H1 (cell line): ENCODE results near the gene TRMT61A. TPM values are rescaled to one million over a fixed set of nuclear protein-coding genes. Genes with fewer than 3 reads are reported as not detected.

Experiments
- BCL11A ChIP-seq, 2 experiments: IDR thresholded peaks; one replicate each; pipeline ENCODE4 v1.6.1; 2011; ENCODE audit warnings: low read depth in 2 of 2, low read length in 2 of 2, mild to moderate bottlenecking in 2 of 2
- CHD1 ChIP-seq: IDR thresholded peaks from 2 replicates; pipeline ENCODE4 v1.6.1; 2012; ENCODE audit warnings: low read depth, low read length, improper control_type of control experiment
- JUN ChIP-seq: IDR thresholded peaks from 2 replicates; pipeline ENCODE4 v1.6.1; 2011; ENCODE audit warnings: low read depth, mild to moderate bottlenecking, improper control_type of control experiment, low read length
- POLR2A ChIP-seq, 2 experiments: IDR thresholded peaks; 1 replicate in 1 of 2; 2 replicates in 1 of 2; pipeline ENCODE4 v1.6.1; 2011; ENCODE audit warnings: low read depth in 2 of 2, low read length in 2 of 2, mild to moderate bottlenecking in 2 of 2; ENCODE audit errors: control extremely low read depth in 1 of 2
- RXRA ChIP-seq: IDR thresholded peaks from 2 replicates; pipeline ENCODE4 v1.6.1; 2011; ENCODE audit warnings: low read depth, mild to moderate bottlenecking, low read length, moderate library complexity; ENCODE audit not compliant: insufficient read depth
- SAP30 ChIP-seq: fragments of 300-600 bp; sonication (generic); IDR thresholded peaks from 2 replicates; pipeline ENCODE4 v1.7.1; 2012; ENCODE audit warnings: low read length, moderate library complexity, mild to moderate bottlenecking, inconsistent platforms; ENCODE audit not compliant: insufficient read depth, insufficient replicate concordance
- TAF7 ChIP-seq: optimal IDR thresholded peaks from 2 replicates; pipeline ENCODE3; 2011; ENCODE audit warnings: low read depth, mild to moderate bottlenecking, inconsistent platforms, low read length, moderate library complexity, borderline replicate concordance
- polyA plus RNA-seq, 7 experiments: library from polyadenylated mRNA; depleted of rRNA in 3 of 7; stranded (reverse) in 5 of 7; unstranded in 2 of 7; fragments of >200 nt in 5 of 7; fragments of 200-250 nt in 2 of 7; gene quantifications; 1 replicate in 5 of 7; 2 replicates in 1 of 7; 4 replicates in 1 of 7; pipeline versions ENCODE4 v1.2.1 to v1.2.3, GENCODE V29; 2011 to 2013; ENCODE audit warnings: missing spikeins in 2 of 7, mixed read lengths in 2 of 7
- total RNA-seq: library from RNA; stranded (reverse); fragmentation: NEBNext Ultra II Directional; extraction: Animal tissue kit (Norgen Biotek cat#: 25700); gene quantifications from 2 replicates; pipeline ENCODE4 v1.2.1, GENCODE V29; 2021
- TF ChIP-seq, protein P1 (sequence below): fragments of 300-600 bp; sonication (generic); IDR thresholded peaks from 2 replicates; pipeline ENCODE4 v1.7.1; 2012; ENCODE audit warnings: low read length, moderate library complexity, mild to moderate bottlenecking, inconsistent platforms; ENCODE audit not compliant: insufficient replicate concordance
- TF ChIP-seq, protein P2 (sequence below): IDR thresholded peaks from 2 replicates; pipeline ENCODE4 v1.6.1; 2012; ENCODE audit warnings: inconsistent platforms

Gene TRMT61A
- total and polyA plus RNA-seq, 2 of the 8 experiments (the other 6 are each of a cell fraction or from before 2014, with no cell fraction given), result 15.8 to 19.0 TPM

DNA sequence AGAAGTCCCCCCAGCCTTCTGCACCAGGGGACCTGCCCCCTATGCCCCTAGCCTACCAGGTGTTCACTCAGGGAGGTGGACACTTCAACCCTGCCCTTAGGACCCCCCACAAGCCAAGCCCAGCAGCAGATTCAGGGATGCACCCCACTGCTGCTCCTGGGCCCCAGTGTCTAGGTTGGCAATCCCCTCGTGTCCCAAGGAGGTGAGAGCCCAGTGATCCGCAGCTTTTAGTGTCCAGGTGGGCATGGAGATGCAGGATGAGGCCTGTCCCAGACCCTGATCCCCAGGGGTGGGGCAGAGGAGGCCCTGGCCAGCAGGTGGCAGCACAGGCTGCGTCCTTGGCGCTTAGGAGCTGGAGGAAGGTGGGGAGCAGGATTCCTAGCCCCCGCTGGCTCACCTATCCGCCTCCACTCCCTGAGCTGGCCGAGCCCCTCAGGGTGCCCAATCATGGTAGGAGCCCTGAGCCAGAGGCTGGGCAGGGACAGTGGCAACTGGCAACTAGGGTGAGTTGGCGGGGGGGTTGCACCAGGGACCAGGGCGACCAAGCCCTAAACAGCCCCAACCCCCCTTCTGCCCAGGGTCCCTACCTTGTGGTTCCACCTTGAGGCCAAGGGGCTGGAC, 10.5 kb upstream of the TRMT61A start (continued):
- TF ChIP-seq, protein P1, sequence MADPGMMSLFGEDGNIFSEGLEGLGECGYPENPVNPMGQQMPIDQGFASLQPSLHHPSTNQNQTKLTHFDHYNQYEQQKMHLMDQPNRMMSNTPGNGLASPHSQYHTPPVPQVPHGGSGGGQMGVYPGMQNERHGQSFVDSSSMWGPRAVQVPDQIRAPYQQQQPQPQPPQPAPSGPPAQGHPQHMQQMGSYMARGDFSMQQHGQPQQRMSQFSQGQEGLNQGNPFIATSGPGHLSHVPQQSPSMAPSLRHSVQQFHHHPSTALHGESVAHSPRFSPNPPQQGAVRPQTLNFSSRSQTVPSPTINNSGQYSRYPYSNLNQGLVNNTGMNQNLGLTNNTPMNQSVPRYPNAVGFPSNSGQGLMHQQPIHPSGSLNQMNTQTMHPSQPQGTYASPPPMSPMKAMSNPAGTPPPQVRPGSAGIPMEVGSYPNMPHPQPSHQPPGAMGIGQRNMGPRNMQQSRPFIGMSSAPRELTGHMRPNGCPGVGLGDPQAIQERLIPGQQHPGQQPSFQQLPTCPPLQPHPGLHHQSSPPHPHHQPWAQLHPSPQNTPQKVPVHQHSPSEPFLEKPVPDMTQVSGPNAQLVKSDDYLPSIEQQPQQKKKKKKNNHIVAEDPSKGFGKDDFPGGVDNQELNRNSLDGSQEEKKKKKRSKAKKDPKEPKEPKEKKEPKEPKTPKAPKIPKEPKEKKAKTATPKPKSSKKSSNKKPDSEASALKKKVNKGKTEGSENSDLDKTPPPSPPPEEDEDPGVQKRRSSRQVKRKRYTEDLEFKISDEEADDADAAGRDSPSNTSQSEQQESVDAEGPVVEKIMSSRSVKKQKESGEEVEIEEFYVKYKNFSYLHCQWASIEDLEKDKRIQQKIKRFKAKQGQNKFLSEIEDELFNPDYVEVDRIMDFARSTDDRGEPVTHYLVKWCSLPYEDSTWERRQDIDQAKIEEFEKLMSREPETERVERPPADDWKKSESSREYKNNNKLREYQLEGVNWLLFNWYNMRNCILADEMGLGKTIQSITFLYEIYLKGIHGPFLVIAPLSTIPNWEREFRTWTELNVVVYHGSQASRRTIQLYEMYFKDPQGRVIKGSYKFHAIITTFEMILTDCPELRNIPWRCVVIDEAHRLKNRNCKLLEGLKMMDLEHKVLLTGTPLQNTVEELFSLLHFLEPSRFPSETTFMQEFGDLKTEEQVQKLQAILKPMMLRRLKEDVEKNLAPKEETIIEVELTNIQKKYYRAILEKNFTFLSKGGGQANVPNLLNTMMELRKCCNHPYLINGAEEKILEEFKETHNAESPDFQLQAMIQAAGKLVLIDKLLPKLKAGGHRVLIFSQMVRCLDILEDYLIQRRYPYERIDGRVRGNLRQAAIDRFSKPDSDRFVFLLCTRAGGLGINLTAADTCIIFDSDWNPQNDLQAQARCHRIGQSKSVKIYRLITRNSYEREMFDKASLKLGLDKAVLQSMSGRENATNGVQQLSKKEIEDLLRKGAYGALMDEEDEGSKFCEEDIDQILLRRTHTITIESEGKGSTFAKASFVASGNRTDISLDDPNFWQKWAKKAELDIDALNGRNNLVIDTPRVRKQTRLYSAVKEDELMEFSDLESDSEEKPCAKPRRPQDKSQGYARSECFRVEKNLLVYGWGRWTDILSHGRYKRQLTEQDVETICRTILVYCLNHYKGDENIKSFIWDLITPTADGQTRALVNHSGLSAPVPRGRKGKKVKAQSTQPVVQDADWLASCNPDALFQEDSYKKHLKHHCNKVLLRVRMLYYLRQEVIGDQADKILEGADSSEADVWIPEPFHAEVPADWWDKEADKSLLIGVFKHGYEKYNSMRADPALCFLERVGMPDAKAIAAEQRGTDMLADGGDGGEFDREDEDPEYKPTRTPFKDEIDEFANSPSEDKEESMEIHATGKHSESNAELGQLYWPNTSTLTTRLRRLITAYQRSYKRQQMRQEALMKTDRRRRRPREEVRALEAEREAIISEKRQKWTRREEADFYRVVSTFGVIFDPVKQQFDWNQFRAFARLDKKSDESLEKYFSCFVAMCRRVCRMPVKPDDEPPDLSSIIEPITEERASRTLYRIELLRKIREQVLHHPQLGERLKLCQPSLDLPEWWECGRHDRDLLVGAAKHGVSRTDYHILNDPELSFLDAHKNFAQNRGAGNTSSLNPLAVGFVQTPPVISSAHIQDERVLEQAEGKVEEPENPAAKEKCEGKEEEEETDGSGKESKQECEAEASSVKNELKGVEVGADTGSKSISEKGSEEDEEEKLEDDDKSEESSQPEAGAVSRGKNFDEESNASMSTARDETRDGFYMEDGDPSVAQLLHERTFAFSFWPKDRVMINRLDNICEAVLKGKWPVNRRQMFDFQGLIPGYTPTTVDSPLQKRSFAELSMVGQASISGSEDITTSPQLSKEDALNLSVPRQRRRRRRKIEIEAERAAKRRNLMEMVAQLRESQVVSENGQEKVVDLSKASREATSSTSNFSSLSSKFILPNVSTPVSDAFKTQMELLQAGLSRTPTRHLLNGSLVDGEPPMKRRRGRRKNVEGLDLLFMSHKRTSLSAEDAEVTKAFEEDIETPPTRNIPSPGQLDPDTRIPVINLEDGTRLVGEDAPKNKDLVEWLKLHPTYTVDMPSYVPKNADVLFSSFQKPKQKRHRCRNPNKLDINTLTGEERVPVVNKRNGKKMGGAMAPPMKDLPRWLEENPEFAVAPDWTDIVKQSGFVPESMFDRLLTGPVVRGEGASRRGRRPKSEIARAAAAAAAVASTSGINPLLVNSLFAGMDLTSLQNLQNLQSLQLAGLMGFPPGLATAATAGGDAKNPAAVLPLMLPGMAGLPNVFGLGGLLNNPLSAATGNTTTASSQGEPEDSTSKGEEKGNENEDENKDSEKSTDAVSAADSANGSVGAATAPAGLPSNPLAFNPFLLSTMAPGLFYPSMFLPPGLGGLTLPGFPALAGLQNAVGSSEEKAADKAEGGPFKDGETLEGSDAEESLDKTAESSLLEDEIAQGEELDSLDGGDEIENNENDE, result no peak
- TF ChIP-seq, protein P2, sequence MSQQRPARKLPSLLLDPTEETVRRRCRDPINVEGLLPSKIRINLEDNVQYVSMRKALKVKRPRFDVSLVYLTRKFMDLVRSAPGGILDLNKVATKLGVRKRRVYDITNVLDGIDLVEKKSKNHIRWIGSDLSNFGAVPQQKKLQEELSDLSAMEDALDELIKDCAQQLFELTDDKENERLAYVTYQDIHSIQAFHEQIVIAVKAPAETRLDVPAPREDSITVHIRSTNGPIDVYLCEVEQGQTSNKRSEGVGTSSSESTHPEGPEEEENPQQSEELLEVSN, result no peak
- peak in 1 of 2 experiments; percentile 71; a peak in 1 of 3 replicates for TF ChIP-seq POLR2A (IDR thresholded peaks at IDR 0.05; ENCODE audit: control extremely low read depth in 1 of 2, low read depth in 2 of 2, low read length in 2 of 2)
- TF ChIP-seq BCL11A (IDR thresholded peaks at IDR 0.05; ENCODE audit: low read depth in 2 of 2, low read length in 2 of 2), result no peak
- peak; percentile 22 for TF ChIP-seq TAF7
- no peak for TF ChIP-seq SAP30
- TF ChIP-seq JUN, result no peak
- TF ChIP-seq CHD1, result no peak
- no peak for TF ChIP-seq RXRA
